IMR-90 (cell line): ENCODE data around the gene COPS4. TPM values are rescaled to one million over a fixed set of nuclear protein-coding genes. Genes with fewer than 3 reads are reported as not detected.

Experiments used
- ATAC-seq: fragments of 200-7000 bp; cut with Tn5 transposase; 2 replicates; pipeline ENCODE4 v1.9.1; 2020; ENCODE audit warnings: low read depth, mild to moderate bottlenecking, moderate library complexity
- BruUV-seq: library from RNA; stranded (reverse); fragments of 400-500 nt; replicated peaks from 2 replicates; lab custom pipeline; 2021; lab: Mats Ljungman, UMichigan
- CTCF ChIA-PET: fragments of 300-600 bp; formaldehyde crosslinking; extraction: SDS; loops from one replicate; lab custom pipeline; 2021; ENCODE audit warnings: antibody characterized with exemption; lab: Yijun Ruan, JAX
- POLR2A ChIA-PET: fragments of 300-600 bp; sonication (Branson Sonifier 250); formaldehyde crosslinking; loops from one replicate; lab custom pipeline; 2022; ENCODE audit warnings: antibody characterized with exemption; ENCODE audit not compliant: unreplicated experiment; lab: Charles Lee
- DNase-seq: peaks from one replicate; pipeline ENCODE4 v3.0.0; 2013
- H2AFZ ChIP-seq: replicated peaks from 2 replicates; pipeline ENCODE3; 2013; ENCODE audit warnings: low read length, mild to moderate bottlenecking; ENCODE audit not compliant: poor library complexity
- H2AK5ac ChIP-seq: 2 replicates; pipeline ENCODE4 v1.6.1; 2013; ENCODE audit warnings: low read depth, low read length, inconsistent platforms
- H2AK9ac ChIP-seq: replicated peaks from 2 replicates; pipeline ENCODE3; 2013; ENCODE audit warnings: mild to moderate bottlenecking, low read depth, low read length, moderate library complexity; ENCODE audit not compliant: poor library complexity
- H2BK120ac ChIP-seq: 2 replicates; pipeline ENCODE4 v1.6.1; 2013; ENCODE audit warnings: low read depth, low read length, inconsistent platforms
- H2BK15ac ChIP-seq: 3 replicates; pipeline ENCODE4 v1.6.1; 2013; ENCODE audit warnings: low read depth, low read length, inconsistent platforms
- H2BK20ac ChIP-seq: 2 replicates; pipeline ENCODE4 v1.6.1; 2013; ENCODE audit warnings: low read depth, mild to moderate bottlenecking, inconsistent platforms, low read length, moderate library complexity
- H2BK5ac ChIP-seq: 2 replicates; pipeline ENCODE4 v1.6.1; 2013; ENCODE audit warnings: mild to moderate bottlenecking, low read depth, low read length, inconsistent platforms; ENCODE audit not compliant: poor library complexity, severe bottlenecking
- H3K14ac ChIP-seq: replicated peaks from 2 replicates; pipeline ENCODE4 v1.6.1; 2013; ENCODE audit warnings: low read depth, low read length, inconsistent platforms
- H3K18ac ChIP-seq: 2 replicates; pipeline ENCODE4 v1.6.1; 2013; ENCODE audit warnings: low read depth, low read length, control low read depth
- H3K23ac ChIP-seq: 2 replicates; pipeline ENCODE4 v1.6.1; 2013; ENCODE audit warnings: low read depth, low read length, inconsistent platforms
- H3K27ac ChIP-seq: 2 replicates; pipeline ENCODE4 v1.5.1; 2013; ENCODE audit warnings: mild to moderate bottlenecking, control low read depth, low read length; ENCODE audit not compliant: insufficient read depth
- H3K27me3 ChIP-seq: 2 replicates; pipeline ENCODE4 v1.6.1; 2013; ENCODE audit warnings: low read length; ENCODE audit not compliant: control insufficient read depth, insufficient read depth
- H3K36me3 ChIP-seq: 2 replicates; pipeline ENCODE4 v1.6.1; 2013; ENCODE audit warnings: low read length, mixed read lengths; ENCODE audit not compliant: control insufficient read depth, insufficient read depth
- H3K4ac ChIP-seq: 2 replicates; pipeline ENCODE4 v1.6.1; 2013; ENCODE audit warnings: low read depth, low read length, inconsistent platforms
- H3K4me1 ChIP-seq: 2 replicates; pipeline ENCODE4 v1.6.1; 2013; ENCODE audit warnings: low read length, mixed read lengths; ENCODE audit not compliant: control insufficient read depth, insufficient read depth
- H3K4me2 ChIP-seq: 2 replicates; pipeline ENCODE4 v1.6.1; 2013; ENCODE audit warnings: low read depth, mild to moderate bottlenecking, control low read depth, low read length, moderate library complexity
- H3K4me3 ChIP-seq: 2 replicates; pipeline ENCODE4 v1.5.1; 2013; ENCODE audit warnings: low read depth, mild to moderate bottlenecking, control low read depth, low read length, moderate library complexity; ENCODE audit not compliant: insufficient read depth
- H3K56ac ChIP-seq: 2 replicates; pipeline ENCODE4 v1.6.1; 2013; ENCODE audit warnings: low read length, inconsistent platforms; ENCODE audit not compliant: insufficient read depth; ENCODE audit errors: extremely low read depth
- H3K79me1 ChIP-seq, 2 experiments: 2 replicates each; pipeline ENCODE4 v1.6.1; 2013; ENCODE audit warnings: low read length in 2 of 2, inconsistent platforms in 1 of 2, low read depth in 1 of 2
- H3K9ac ChIP-seq: 2 replicates; pipeline ENCODE4 v1.6.1; 2013; ENCODE audit warnings: low read depth, low read length, control low read depth
- H3K9me1 ChIP-seq: 2 replicates; pipeline ENCODE4 v1.6.1; 2013; ENCODE audit warnings: low read length, inconsistent platforms; ENCODE audit not compliant: insufficient read depth
- H3K9me3 ChIP-seq: 2 replicates; pipeline ENCODE4 v1.6.1; 2013; ENCODE audit warnings: low read length; ENCODE audit not compliant: control insufficient read depth, insufficient read depth
- H4K20me1 ChIP-seq: 2 replicates; pipeline ENCODE4 v1.6.1; 2013; ENCODE audit warnings: low read length, inconsistent platforms; ENCODE audit not compliant: insufficient read depth
- H4K5ac ChIP-seq: 2 replicates; pipeline ENCODE4 v1.6.1; 2013; ENCODE audit warnings: mild to moderate bottlenecking, low read depth, low read length, control low read depth
- H4K8ac ChIP-seq, 2 experiments: 2 replicates each; pipeline ENCODE4 v1.6.1; 2013; ENCODE audit warnings: low read depth in 2 of 2, low read length in 2 of 2, control low read depth in 1 of 2, inconsistent platforms in 1 of 2
- H4K91ac ChIP-seq: 2 replicates; pipeline ENCODE4 v1.6.1; 2013; ENCODE audit warnings: low read depth, low read length, inconsistent platforms; ENCODE audit not compliant: insufficient read depth
- BHLHE40 ChIP-seq: fragments of 150-350 bp; IDR thresholded peaks from 2 replicates; pipeline ENCODE4 v1.6.1; 2016; ENCODE audit warnings: mild to moderate bottlenecking, low read depth, low read length
- CEBPB ChIP-seq: IDR thresholded peaks from 2 replicates; pipeline ENCODE4 v1.6.1; 2012; ENCODE audit warnings: low read depth, low read length, improper control_type of control experiment
- CHD1 ChIP-seq: IDR thresholded peaks from 2 replicates; pipeline ENCODE4 v1.6.1; 2012; ENCODE audit warnings: low read depth, low read length, improper control_type of control experiment
- CTCF ChIP-seq: conservative IDR thresholded peaks from 2 replicates; pipeline ENCODE4 v1.5.1; 2012; ENCODE audit warnings: mild to moderate bottlenecking, low read depth, low read length, improper control_type of control experiment
- ELK1 ChIP-seq: fragments of 150-350 bp; IDR thresholded peaks from 2 replicates; pipeline ENCODE4 v1.6.1; 2016; ENCODE audit warnings: low read depth, mild to moderate bottlenecking, low read length, moderate library complexity, borderline replicate concordance
- FOS ChIP-seq: fragments of 150-350 bp; IDR thresholded peaks from 2 replicates; pipeline ENCODE4 v1.6.1; 2016; ENCODE audit warnings: low read depth, low read length
- MAFK ChIP-seq: IDR thresholded peaks from 2 replicates; pipeline ENCODE4 v1.6.1; 2012; ENCODE audit warnings: low read depth, low read length, improper control_type of control experiment
- MXI1 ChIP-seq: IDR thresholded peaks from 2 replicates; pipeline ENCODE4 v1.6.1; 2012; ENCODE audit warnings: low read depth, mild to moderate bottlenecking, low read length, moderate library complexity, borderline replicate concordance
- NFE2L2 ChIP-seq: fragments of 150-350 bp; IDR thresholded peaks from 2 replicates; pipeline ENCODE4 v1.6.1; 2016; ENCODE audit warnings: low read depth, mild to moderate bottlenecking, low read length
- POLR2A ChIP-seq: IDR thresholded peaks from 2 replicates; pipeline ENCODE4 v1.6.1; 2012; ENCODE audit warnings: mild to moderate bottlenecking, low read depth, low read length
- RFX5 ChIP-seq: IDR thresholded peaks from 2 replicates; pipeline ENCODE4 v1.8.0; 2012; ENCODE audit warnings: low read depth, mild to moderate bottlenecking, low read length, moderate library complexity
- SMC3 ChIP-seq: fragments of 150-350 bp; IDR thresholded peaks from 2 replicates; pipeline ENCODE4 v1.6.1; 2016; ENCODE audit warnings: low read depth, mild to moderate bottlenecking, antibody characterized with exemption, low read length, moderate library complexity
- WGBS, 2 experiments: methylation state at CpG; one replicate each; pipeline versions ENCODE4 v1.1.5 to v1.1.7; 2013; ENCODE audit warnings: missing lambda C conversion rate in 2 of 2; ENCODE audit not compliant: insufficient read length in 1 of 2; ENCODE audit errors: extremely low coverage in 2 of 2; 5-methylcytosine and 5-hydroxymethylcytosine counted together
- dilution Hi-C: fragments of 300-500 bp; cut with HindIII; formaldehyde crosslinking; loops from one replicate; pipeline ENCODE4 v1.14.3; 2018; ENCODE audit warnings: low sequenced_read_pairs; ENCODE audit not compliant: unreplicated experiment
- in situ Hi-C: fragments of 300-500 bp; cut with MboI; formaldehyde crosslinking; loops from 3 replicates; pipeline ENCODE4 v1.14.3; 2019; ENCODE audit warnings: low sequenced_read_pairs, inconsistent platforms, mixed read lengths
- intact Hi-C: fragments of 100-400 bp; cut with micrococcal nuclease; formaldehyde crosslinking; loops from 2 replicates; pipeline ENCODE4 v1.10.0; 2022
- polyA plus RNA-seq, 3 experiments: library from polyadenylated mRNA; depleted of rRNA; stranded (reverse); fragments of >200 nt; gene quantifications; 2 replicates each; pipeline ENCODE4 v1.2.3, GENCODE V29; 2012; ENCODE audit warnings: low replicate concordance in 1 of 3
- total RNA-seq: library from RNA; depleted of rRNA; stranded (reverse); fragments of >200 nt; gene quantifications from 2 replicates; pipeline ENCODE4 v1.2.3, GENCODE V29; 2012

COPS4 gene
- total and polyA plus RNA-seq, 2 of the 4 experiments (the other 2 are of a cell fraction), result 40.1 to 115 TPM

- DNase-seq (no peak), ATAC-seq (no peak)
- Histone ChIP-seq H3K4me3 (no peak overlapping the region), H2BK5ac (no peak overlapping the region), H3K23ac (no peak overlapping the region), H3K9ac (no peak overlapping the region), H2AFZ (no peak overlapping the region), H2BK15ac (no peak overlapping the region), H3K18ac (no peak overlapping the region), H3K9me1 (no peaks in the 10 kb centered on the region; the same call in 1 of the 2 replicates), H3K56ac (no peak overlapping the region), H3K79me1 (no peaks in the 10 kb centered on the region), H2AK5ac (no peak overlapping the region), H3K4me1 (peaks cover 1% of the 10 kb centered on the region; the same call in 1 of the 2 replicates), H3K27me3 (0 out of 2 replicates have a peak, but pooled peaks cover 1% of the 10 kb centered on the region), H3K27ac (no peak overlapping the region), H4K5ac (no peak overlapping the region), H4K8ac (no peak overlapping the region; a peak in 1 of 4 replicates), H4K20me1 (no peaks in the 10 kb centered on the region), H2AK9ac (no peak overlapping the region), H4K91ac (no peak overlapping the region), H3K36me3 (no peaks in the 10 kb centered on the region), H2BK120ac (no peak overlapping the region), H3K14ac (no peak overlapping the region), H2BK20ac (no peak overlapping the region), H3K9me3 (no peaks in the 10 kb centered on the region), H3K4ac (no peak overlapping the region), H3K4me2 (no peak overlapping the region)
- ChIA-PET CTCF (interaction anchor here (1.0 to 1.6 kb wide), 4 partner anchors 10 to 142 kb away, joined by 3 to 6 read pairs (median 4); no protein-coding TSS in a partner anchor), POLR2A (interaction anchor here (0.6 to 1.1 kb wide), 2 partner anchors 140 to 692 kb away, joined by 3 read pairs; no protein-coding TSS in a partner anchor)
- intact Hi-C loops (loop anchor here (2.0 kb wide), 2 partner anchors 36 to 146 kb away; no protein-coding TSS in a partner anchor), in situ Hi-C loops (no loop called here), dilution Hi-C loops (no loop called here)
- 83% methylated on average over 1 of the region's 8 CpGs; no CpG with 5 or more reads in 1 of the 2 experiments for WGBS, 2 experiments
- BruUV-seq, result no TSS peak
- TF ChIP-seq RFX5 (no peak), MAFK (no peak), CTCF (no peak), CEBPB (no peak), CHD1 (no peak), FOS (no peak), SMC3 (no peak), POLR2A (no peak), NFE2L2 (no peak), MXI1 (no peak), ELK1 (no peak), BHLHE40 (no peak)
Observed at GRCh38 chr4:83110970-83111750, 76.2 kb downstream of the COPS4 start.
